Transverse colon (tissue), 4 donors: ENCODE data around the gene B4GALT5.

Experiments
- EP300 ChIP-seq: sonication (generic); formaldehyde crosslinking; IDR thresholded peaks from one replicate; pipeline ENCODE4 v1.6.1; 2017; ENCODE audit warnings: antibody characterized with exemption, low read depth
- POLR2A ChIP-seq: fragments of 450-650 bp; IDR thresholded peaks from one replicate; pipeline ENCODE4 v1.6.1; 2016; ENCODE audit warnings: antibody characterized with exemption, mild to moderate bottlenecking, moderate library complexity
- POLR2AphosphoS5 ChIP-seq, 3 donors: sonication (generic); formaldehyde crosslinking; IDR thresholded peaks; one replicate each; pipeline ENCODE4 v1.6.1; 2016; ENCODE audit warnings: antibody characterized with exemption in 3 of 3
- TF ChIP-seq, protein P1 (sequence below), 5 experiments: fragments of 200-600 bp in 3 of 5; fragments of 450-650 bp in 2 of 5; sonication (generic) in 3 of 5; IDR thresholded peaks; 1 replicate in 2 of 5; 2 replicates in 3 of 5; pipeline ENCODE4 v1.5.1; 2016 to 2017; ENCODE audit warnings: antibody characterized with exemption in 5 of 5, inconsistent platforms in 3 of 5, mild to moderate bottlenecking in 2 of 5, moderate library complexity in 1 of 5

DNA sequence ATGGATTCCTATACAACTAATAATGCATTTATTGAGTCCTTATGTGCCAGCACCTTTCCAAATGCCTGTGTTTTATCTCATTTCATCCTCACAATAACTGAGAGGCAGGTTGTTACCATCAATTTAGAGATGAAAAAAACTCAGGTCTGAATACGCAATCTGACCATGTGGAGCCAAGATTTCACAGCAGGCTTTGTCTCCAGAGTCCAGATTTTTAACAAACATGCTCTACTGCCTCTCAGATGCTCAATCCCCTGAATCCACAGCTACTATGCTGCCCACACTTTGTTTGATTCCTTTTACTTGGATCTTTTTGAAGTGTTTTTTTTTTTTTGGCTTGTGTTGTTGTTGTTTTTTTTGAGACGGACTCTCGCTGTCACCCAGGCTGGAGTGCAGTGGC lies 46.8 kb downstream of the B4GALT5 start:
- TF ChIP-seq, protein P1, sequence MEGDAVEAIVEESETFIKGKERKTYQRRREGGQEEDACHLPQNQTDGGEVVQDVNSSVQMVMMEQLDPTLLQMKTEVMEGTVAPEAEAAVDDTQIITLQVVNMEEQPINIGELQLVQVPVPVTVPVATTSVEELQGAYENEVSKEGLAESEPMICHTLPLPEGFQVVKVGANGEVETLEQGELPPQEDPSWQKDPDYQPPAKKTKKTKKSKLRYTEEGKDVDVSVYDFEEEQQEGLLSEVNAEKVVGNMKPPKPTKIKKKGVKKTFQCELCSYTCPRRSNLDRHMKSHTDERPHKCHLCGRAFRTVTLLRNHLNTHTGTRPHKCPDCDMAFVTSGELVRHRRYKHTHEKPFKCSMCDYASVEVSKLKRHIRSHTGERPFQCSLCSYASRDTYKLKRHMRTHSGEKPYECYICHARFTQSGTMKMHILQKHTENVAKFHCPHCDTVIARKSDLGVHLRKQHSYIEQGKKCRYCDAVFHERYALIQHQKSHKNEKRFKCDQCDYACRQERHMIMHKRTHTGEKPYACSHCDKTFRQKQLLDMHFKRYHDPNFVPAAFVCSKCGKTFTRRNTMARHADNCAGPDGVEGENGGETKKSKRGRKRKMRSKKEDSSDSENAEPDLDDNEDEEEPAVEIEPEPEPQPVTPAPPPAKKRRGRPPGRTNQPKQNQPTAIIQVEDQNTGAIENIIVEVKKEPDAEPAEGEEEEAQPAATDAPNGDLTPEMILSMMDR (IDR thresholded peaks at IDR 0.05): no peak
- TF ChIP-seq POLR2A (no peak), POLR2AphosphoS5 (IDR thresholded peaks at IDR 0.05) (no peak), EP300 (no peak)
